IMR-90 (cell line): ENCODE results near the gene NAA50. TPM values are rescaled to one million over a fixed set of nuclear protein-coding genes. Genes with fewer than 3 reads are reported as not detected.

Experiments used
- ATAC-seq: fragments of 200-7000 bp; cut with Tn5 transposase; 2 replicates; pipeline ENCODE4 v1.9.1; 2020; ENCODE audit warnings: low read depth, mild to moderate bottlenecking, moderate library complexity
- BruUV-seq: library from RNA; stranded (reverse); fragments of 400-500 nt; replicated peaks from 2 replicates; lab custom pipeline; 2021; lab: Mats Ljungman, UMichigan
- CTCF ChIA-PET: fragments of 300-600 bp; formaldehyde crosslinking; extraction: SDS; loops from one replicate; lab custom pipeline; 2021; ENCODE audit warnings: antibody characterized with exemption; lab: Yijun Ruan, JAX
- POLR2A ChIA-PET: fragments of 300-600 bp; sonication (Branson Sonifier 250); formaldehyde crosslinking; loops from one replicate; lab custom pipeline; 2022; ENCODE audit warnings: antibody characterized with exemption; ENCODE audit not compliant: unreplicated experiment; lab: Charles Lee
- DNase-seq: peaks from one replicate; pipeline ENCODE4 v3.0.0; 2013
- H2AFZ ChIP-seq: replicated peaks from 2 replicates; pipeline ENCODE3; 2013; ENCODE audit warnings: low read length, mild to moderate bottlenecking; ENCODE audit not compliant: poor library complexity
- H2AK5ac ChIP-seq: 2 replicates; pipeline ENCODE4 v1.6.1; 2013; ENCODE audit warnings: low read depth, low read length, inconsistent platforms
- H2AK9ac ChIP-seq: replicated peaks from 2 replicates; pipeline ENCODE3; 2013; ENCODE audit warnings: mild to moderate bottlenecking, low read depth, low read length, moderate library complexity; ENCODE audit not compliant: poor library complexity
- H2BK120ac ChIP-seq: 2 replicates; pipeline ENCODE4 v1.6.1; 2013; ENCODE audit warnings: low read depth, low read length, inconsistent platforms
- H2BK15ac ChIP-seq: 3 replicates; pipeline ENCODE4 v1.6.1; 2013; ENCODE audit warnings: low read depth, low read length, inconsistent platforms
- H2BK20ac ChIP-seq: 2 replicates; pipeline ENCODE4 v1.6.1; 2013; ENCODE audit warnings: low read depth, mild to moderate bottlenecking, inconsistent platforms, low read length, moderate library complexity
- H2BK5ac ChIP-seq: 2 replicates; pipeline ENCODE4 v1.6.1; 2013; ENCODE audit warnings: mild to moderate bottlenecking, low read depth, low read length, inconsistent platforms; ENCODE audit not compliant: poor library complexity, severe bottlenecking
- H3K14ac ChIP-seq: replicated peaks from 2 replicates; pipeline ENCODE4 v1.6.1; 2013; ENCODE audit warnings: low read depth, low read length, inconsistent platforms
- H3K18ac ChIP-seq: 2 replicates; pipeline ENCODE4 v1.6.1; 2013; ENCODE audit warnings: low read depth, low read length, control low read depth
- H3K23ac ChIP-seq: 2 replicates; pipeline ENCODE4 v1.6.1; 2013; ENCODE audit warnings: low read depth, low read length, inconsistent platforms
- H3K27ac ChIP-seq: 2 replicates; pipeline ENCODE4 v1.5.1; 2013; ENCODE audit warnings: mild to moderate bottlenecking, control low read depth, low read length; ENCODE audit not compliant: insufficient read depth
- H3K27me3 ChIP-seq: 2 replicates; pipeline ENCODE4 v1.6.1; 2013; ENCODE audit warnings: low read length; ENCODE audit not compliant: control insufficient read depth, insufficient read depth
- H3K36me3 ChIP-seq: 2 replicates; pipeline ENCODE4 v1.6.1; 2013; ENCODE audit warnings: low read length, mixed read lengths; ENCODE audit not compliant: control insufficient read depth, insufficient read depth
- H3K4ac ChIP-seq: 2 replicates; pipeline ENCODE4 v1.6.1; 2013; ENCODE audit warnings: low read depth, low read length, inconsistent platforms
- H3K4me1 ChIP-seq: 2 replicates; pipeline ENCODE4 v1.6.1; 2013; ENCODE audit warnings: low read length, mixed read lengths; ENCODE audit not compliant: control insufficient read depth, insufficient read depth
- H3K4me2 ChIP-seq: 2 replicates; pipeline ENCODE4 v1.6.1; 2013; ENCODE audit warnings: low read depth, mild to moderate bottlenecking, control low read depth, low read length, moderate library complexity
- H3K4me3 ChIP-seq: 2 replicates; pipeline ENCODE4 v1.5.1; 2013; ENCODE audit warnings: low read depth, mild to moderate bottlenecking, control low read depth, low read length, moderate library complexity; ENCODE audit not compliant: insufficient read depth
- H3K56ac ChIP-seq: 2 replicates; pipeline ENCODE4 v1.6.1; 2013; ENCODE audit warnings: low read length, inconsistent platforms; ENCODE audit not compliant: insufficient read depth; ENCODE audit errors: extremely low read depth
- H3K79me1 ChIP-seq, 2 experiments: 2 replicates each; pipeline ENCODE4 v1.6.1; 2013; ENCODE audit warnings: low read length in 2 of 2, inconsistent platforms in 1 of 2, low read depth in 1 of 2
- H3K9ac ChIP-seq: 2 replicates; pipeline ENCODE4 v1.6.1; 2013; ENCODE audit warnings: low read depth, low read length, control low read depth
- H3K9me1 ChIP-seq: 2 replicates; pipeline ENCODE4 v1.6.1; 2013; ENCODE audit warnings: low read length, inconsistent platforms; ENCODE audit not compliant: insufficient read depth
- H3K9me3 ChIP-seq: 2 replicates; pipeline ENCODE4 v1.6.1; 2013; ENCODE audit warnings: low read length; ENCODE audit not compliant: control insufficient read depth, insufficient read depth
- H4K20me1 ChIP-seq: 2 replicates; pipeline ENCODE4 v1.6.1; 2013; ENCODE audit warnings: low read length, inconsistent platforms; ENCODE audit not compliant: insufficient read depth
- H4K5ac ChIP-seq: 2 replicates; pipeline ENCODE4 v1.6.1; 2013; ENCODE audit warnings: mild to moderate bottlenecking, low read depth, low read length, control low read depth
- H4K8ac ChIP-seq, 2 experiments: 2 replicates each; pipeline ENCODE4 v1.6.1; 2013; ENCODE audit warnings: low read depth in 2 of 2, low read length in 2 of 2, control low read depth in 1 of 2, inconsistent platforms in 1 of 2
- H4K91ac ChIP-seq: 2 replicates; pipeline ENCODE4 v1.6.1; 2013; ENCODE audit warnings: low read depth, low read length, inconsistent platforms; ENCODE audit not compliant: insufficient read depth
- BHLHE40 ChIP-seq: fragments of 150-350 bp; IDR thresholded peaks from 2 replicates; pipeline ENCODE4 v1.6.1; 2016; ENCODE audit warnings: mild to moderate bottlenecking, low read depth, low read length
- CEBPB ChIP-seq: IDR thresholded peaks from 2 replicates; pipeline ENCODE4 v1.6.1; 2012; ENCODE audit warnings: low read depth, low read length, improper control_type of control experiment
- FOS ChIP-seq: fragments of 150-350 bp; IDR thresholded peaks from 2 replicates; pipeline ENCODE4 v1.6.1; 2016; ENCODE audit warnings: low read depth, low read length
- MAFK ChIP-seq: IDR thresholded peaks from 2 replicates; pipeline ENCODE4 v1.6.1; 2012; ENCODE audit warnings: low read depth, low read length, improper control_type of control experiment
- MAZ ChIP-seq: IDR thresholded peaks from 2 replicates; pipeline ENCODE4 v1.6.1; 2012; ENCODE audit warnings: low read depth, mild to moderate bottlenecking, low read length, improper control_type of control experiment, moderate library complexity, borderline replicate concordance
- MXI1 ChIP-seq: IDR thresholded peaks from 2 replicates; pipeline ENCODE4 v1.6.1; 2012; ENCODE audit warnings: low read depth, mild to moderate bottlenecking, low read length, moderate library complexity, borderline replicate concordance
- POLR2A ChIP-seq: IDR thresholded peaks from 2 replicates; pipeline ENCODE4 v1.6.1; 2012; ENCODE audit warnings: mild to moderate bottlenecking, low read depth, low read length
- RAD21 ChIP-seq: IDR thresholded peaks from 2 replicates; pipeline ENCODE4 v1.6.1; 2012; ENCODE audit warnings: low read length, improper control_type of control experiment
- RCOR1 ChIP-seq: IDR thresholded peaks from 2 replicates; pipeline ENCODE4 v1.6.1; 2012; ENCODE audit warnings: mild to moderate bottlenecking, low read length, improper control_type of control experiment; ENCODE audit not compliant: insufficient replicate concordance
- SMC3 ChIP-seq: fragments of 150-350 bp; IDR thresholded peaks from 2 replicates; pipeline ENCODE4 v1.6.1; 2016; ENCODE audit warnings: low read depth, mild to moderate bottlenecking, antibody characterized with exemption, low read length, moderate library complexity
- WGBS, 2 experiments: methylation state at CpG; one replicate each; pipeline versions ENCODE4 v1.1.5 to v1.1.7; 2013; ENCODE audit warnings: missing lambda C conversion rate in 2 of 2; ENCODE audit not compliant: insufficient read length in 1 of 2; ENCODE audit errors: extremely low coverage in 2 of 2; 5-methylcytosine and 5-hydroxymethylcytosine counted together
- dilution Hi-C: fragments of 300-500 bp; cut with HindIII; formaldehyde crosslinking; loops from one replicate; pipeline ENCODE4 v1.14.3; 2018; ENCODE audit warnings: low sequenced_read_pairs; ENCODE audit not compliant: unreplicated experiment
- in situ Hi-C: fragments of 300-500 bp; cut with MboI; formaldehyde crosslinking; loops from 3 replicates; pipeline ENCODE4 v1.14.3; 2019; ENCODE audit warnings: low sequenced_read_pairs, inconsistent platforms, mixed read lengths
- intact Hi-C: fragments of 100-400 bp; cut with micrococcal nuclease; formaldehyde crosslinking; loops from 2 replicates; pipeline ENCODE4 v1.10.0; 2022
- polyA plus RNA-seq, 3 experiments: library from polyadenylated mRNA; depleted of rRNA; stranded (reverse); fragments of >200 nt; gene quantifications; 2 replicates each; pipeline ENCODE4 v1.2.3, GENCODE V29; 2012; ENCODE audit warnings: low replicate concordance in 1 of 3
- total RNA-seq: library from RNA; depleted of rRNA; stranded (reverse); fragments of >200 nt; gene quantifications from 2 replicates; pipeline ENCODE4 v1.2.3, GENCODE V29; 2012
- TF ChIP-seq, protein P1 (sequence below): conservative IDR thresholded peaks from 2 replicates; pipeline ENCODE4 v1.5.1; 2012; ENCODE audit warnings: mild to moderate bottlenecking, low read depth, low read length, improper control_type of control experiment

NAA50 gene
- total and polyA plus RNA-seq, 2 of the 4 experiments (the other 2 are of a cell fraction) = 42.4 to 125 TPM

DNA sequence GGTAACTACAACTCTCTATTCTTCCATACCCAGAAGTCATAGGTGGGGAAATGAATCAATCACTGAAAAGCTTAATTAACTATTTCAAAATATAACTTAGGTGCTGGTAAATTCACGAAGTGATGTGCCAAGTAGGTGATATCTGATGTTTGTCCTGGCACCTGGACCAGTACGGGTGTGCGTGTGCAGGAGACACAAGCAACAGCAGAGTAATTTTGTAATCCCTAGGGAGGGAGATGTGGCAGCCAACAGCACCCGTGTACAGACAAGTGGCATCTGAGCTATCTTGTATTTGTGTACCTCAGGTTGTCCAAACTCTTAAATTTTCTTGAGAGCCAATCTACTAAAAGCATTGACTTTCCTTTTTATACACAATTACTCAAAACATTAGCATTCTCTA, 72.5 kb downstream of the NAA50 start:
- H4K5ac ChIP-seq = no peak overlapping the region
- no peaks in the 10 kb centered on the region for H3K4me1 ChIP-seq
- H3K18ac ChIP-seq = no peak overlapping the region
- ChIA-PET POLR2A (no interaction called here), CTCF (no interaction called here)
- H3K27me3 ChIP-seq = no peaks in the 10 kb centered on the region
- intact Hi-C loops (no loop called here), dilution Hi-C loops (no loop called here), in situ Hi-C loops (no loop called here)
- no peak overlapping the region for H2BK15ac ChIP-seq
- H3K79me1 ChIP-seq = peaks cover 0 to 13% of the 10 kb centered on the region in 2 experiments; a peak in 2 of 4 replicates
- H3K36me3 ChIP-seq = peaks cover 8% of the 10 kb centered on the region
- H4K20me1 ChIP-seq = no peaks in the 10 kb centered on the region
- no peak for DNase-seq
- no peak overlapping the region for H3K4ac ChIP-seq
- H2BK120ac ChIP-seq = no peak overlapping the region
- no peak overlapping the region for H3K9ac ChIP-seq
- H3K27ac ChIP-seq = no peak overlapping the region
- no peak overlapping the region for H2AFZ ChIP-seq
- no peak overlapping the region for H3K14ac ChIP-seq
- no peaks in the 10 kb centered on the region for H3K9me1 ChIP-seq
- no peak overlapping the region for H4K8ac ChIP-seq
- no peak for ATAC-seq
- H2AK5ac ChIP-seq = no peak overlapping the region
- no peak overlapping the region for H3K23ac ChIP-seq
- no peak overlapping the region for H2AK9ac ChIP-seq
- no peak overlapping the region for H2BK5ac ChIP-seq
- H2BK20ac ChIP-seq = no peak overlapping the region
- WGBS, 2 experiments = no CpG with 5 or more reads among the region's 4 CpGs
- H4K91ac ChIP-seq = no peak overlapping the region
- no TSS peak for BruUV-seq
- no peak for TF ChIP-seq MAZ
- no peak for TF ChIP-seq CEBPB
- no peak for TF ChIP-seq MXI1
- no peak for TF ChIP-seq BHLHE40
- no peak for TF ChIP-seq SMC3
- TF ChIP-seq POLR2A = no peak
- no peak for TF ChIP-seq MAFK
- no peak for TF ChIP-seq RAD21
- TF ChIP-seq RCOR1 = no peak
- TF ChIP-seq FOS = no peak
- TF ChIP-seq, protein P1, sequence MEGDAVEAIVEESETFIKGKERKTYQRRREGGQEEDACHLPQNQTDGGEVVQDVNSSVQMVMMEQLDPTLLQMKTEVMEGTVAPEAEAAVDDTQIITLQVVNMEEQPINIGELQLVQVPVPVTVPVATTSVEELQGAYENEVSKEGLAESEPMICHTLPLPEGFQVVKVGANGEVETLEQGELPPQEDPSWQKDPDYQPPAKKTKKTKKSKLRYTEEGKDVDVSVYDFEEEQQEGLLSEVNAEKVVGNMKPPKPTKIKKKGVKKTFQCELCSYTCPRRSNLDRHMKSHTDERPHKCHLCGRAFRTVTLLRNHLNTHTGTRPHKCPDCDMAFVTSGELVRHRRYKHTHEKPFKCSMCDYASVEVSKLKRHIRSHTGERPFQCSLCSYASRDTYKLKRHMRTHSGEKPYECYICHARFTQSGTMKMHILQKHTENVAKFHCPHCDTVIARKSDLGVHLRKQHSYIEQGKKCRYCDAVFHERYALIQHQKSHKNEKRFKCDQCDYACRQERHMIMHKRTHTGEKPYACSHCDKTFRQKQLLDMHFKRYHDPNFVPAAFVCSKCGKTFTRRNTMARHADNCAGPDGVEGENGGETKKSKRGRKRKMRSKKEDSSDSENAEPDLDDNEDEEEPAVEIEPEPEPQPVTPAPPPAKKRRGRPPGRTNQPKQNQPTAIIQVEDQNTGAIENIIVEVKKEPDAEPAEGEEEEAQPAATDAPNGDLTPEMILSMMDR = no peak
- H3K9me3 ChIP-seq = no peaks in the 10 kb centered on the region
- no peak overlapping the region for H3K4me3 ChIP-seq
- H3K4me2 ChIP-seq = no peak overlapping the region
- no peak overlapping the region for H3K56ac ChIP-seq
